HG03521 (cell line): ENCODE results near the gene IRS2.

Experiments
- ATAC-seq: cut with Tn5 transposase; IDR thresholded peaks from one replicate; pipeline ENCODE4 v1.9.1; 2021; ENCODE audit warnings: mild to moderate bottlenecking, moderate library complexity; ENCODE audit not compliant: unreplicated experiment

Gene IRS2

DNA sequence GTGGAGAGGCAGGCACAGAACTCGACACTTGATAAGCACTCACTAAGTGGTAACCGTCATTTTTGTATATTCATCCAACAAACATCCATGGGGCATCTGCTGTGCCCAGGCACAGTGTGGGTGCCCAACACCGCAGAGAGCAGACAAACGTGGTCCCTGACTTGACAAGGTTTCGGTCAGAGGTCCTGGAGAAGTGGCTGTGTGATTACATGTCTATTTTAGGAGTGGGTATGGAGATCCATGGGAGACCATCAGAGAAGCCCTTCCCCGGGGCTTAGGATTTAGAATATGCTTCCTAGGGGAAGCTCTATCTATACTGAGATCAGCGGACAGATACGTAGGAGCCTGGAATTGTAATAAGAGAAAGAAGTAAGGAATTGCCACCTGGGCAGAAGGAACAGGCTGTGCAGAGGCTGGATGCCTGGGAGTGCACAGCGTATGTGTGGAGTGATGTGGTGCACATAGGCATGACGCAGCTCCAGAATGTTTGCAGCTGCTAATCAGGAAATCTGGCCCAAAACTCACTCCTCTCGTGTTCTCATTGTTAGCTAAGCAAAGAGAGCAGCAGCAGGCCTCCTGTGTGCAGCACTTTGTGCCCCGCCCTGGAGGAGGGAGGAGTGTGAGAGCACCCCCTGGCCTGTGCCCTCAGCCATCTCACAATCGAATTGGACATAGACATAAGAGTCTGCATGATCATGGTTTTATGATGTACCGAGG lies 23.0 kb upstream of the IRS2 start:
- no peak for ATAC-seq

DNA sequence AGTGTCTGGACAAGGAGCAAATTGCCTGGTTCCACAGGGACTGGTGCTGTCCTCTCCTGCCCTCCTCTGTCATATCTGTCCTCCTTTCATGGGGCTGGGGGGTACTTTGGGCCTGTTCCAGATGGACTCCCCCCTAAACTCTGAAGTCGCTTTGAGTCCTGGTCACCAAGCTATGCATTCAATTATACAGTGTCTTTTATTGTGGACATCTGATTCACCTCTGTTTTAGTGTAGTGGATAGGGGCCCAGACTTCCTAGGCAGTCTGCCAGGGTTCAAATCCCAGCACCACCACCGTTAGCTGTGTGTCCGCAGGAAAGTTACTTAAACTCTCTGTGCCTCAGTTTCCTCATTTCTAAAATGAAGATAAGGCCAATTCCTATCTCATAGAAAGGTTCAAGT lies 21.0 kb upstream of the IRS2 start:
- ATAC-seq, result no peak

DNA sequence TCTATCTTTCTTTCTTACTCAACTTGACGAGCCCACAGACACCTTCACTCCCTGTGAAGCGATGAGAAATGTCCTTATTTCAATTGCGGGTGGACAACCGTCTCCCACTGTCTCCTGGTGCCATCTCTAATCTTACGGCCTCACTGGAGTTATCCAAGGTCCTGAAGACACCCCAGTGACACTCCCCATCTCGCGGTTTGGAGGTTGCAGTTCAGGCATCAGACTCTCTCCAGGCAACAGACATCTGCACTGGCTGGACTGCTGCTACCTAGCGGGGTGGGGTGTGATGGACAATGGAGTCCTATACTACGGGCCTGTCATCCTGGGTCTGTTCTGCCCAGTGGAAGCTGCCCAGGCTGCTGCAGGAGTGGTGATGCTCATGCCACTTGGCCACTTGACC lies 18.3 kb upstream of the IRS2 start:
- no peak for ATAC-seq

DNA sequence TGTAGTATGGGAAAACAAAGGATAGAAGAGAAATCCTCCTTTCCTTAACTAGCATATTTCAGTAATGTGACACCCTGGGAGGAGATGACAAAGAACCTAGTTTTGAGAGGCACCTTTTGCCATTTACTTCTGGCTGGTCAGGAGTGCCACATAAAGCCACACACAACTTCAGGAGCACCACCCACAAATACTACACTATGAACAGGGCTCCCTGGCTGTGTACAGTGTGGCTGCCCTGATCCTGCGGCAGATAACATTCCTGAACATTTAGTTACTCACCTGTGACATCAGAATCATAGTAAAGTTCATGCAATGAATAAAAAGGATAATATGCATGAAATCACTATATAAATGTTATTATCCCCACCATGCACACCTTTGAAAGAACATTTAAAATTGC lies 17.4 kb upstream of the IRS2 start:
- no peak for ATAC-seq

GRCh38 chr13:109802936-109803335 lies 16.6 kb upstream of the IRS2 start:
- ATAC-seq, result no peak

DNA sequence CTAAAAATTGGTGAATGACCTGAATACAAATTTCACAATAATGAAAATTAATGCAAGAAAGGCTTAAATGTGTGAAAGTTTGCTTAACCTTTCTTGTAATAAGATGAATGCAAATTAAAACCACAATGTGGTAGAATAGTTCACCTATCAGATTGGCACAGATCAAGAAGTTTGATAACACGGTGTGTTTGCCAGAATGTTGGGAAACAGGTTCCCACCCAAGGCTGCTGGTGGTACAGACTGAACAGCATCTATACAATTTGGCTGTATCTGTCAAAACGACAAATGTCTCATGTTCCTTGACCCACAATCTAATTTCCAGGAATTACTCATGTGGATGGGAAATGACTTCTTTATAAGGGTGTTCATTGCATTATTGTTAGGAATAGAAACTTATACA lies 8.6 kb upstream of the IRS2 start:
- ATAC-seq, result no peak

- ATAC-seq, result no peak
Observed at GRCh38 chr13:109794095-109794494, 7.7 kb upstream of the IRS2 start.

DNA sequence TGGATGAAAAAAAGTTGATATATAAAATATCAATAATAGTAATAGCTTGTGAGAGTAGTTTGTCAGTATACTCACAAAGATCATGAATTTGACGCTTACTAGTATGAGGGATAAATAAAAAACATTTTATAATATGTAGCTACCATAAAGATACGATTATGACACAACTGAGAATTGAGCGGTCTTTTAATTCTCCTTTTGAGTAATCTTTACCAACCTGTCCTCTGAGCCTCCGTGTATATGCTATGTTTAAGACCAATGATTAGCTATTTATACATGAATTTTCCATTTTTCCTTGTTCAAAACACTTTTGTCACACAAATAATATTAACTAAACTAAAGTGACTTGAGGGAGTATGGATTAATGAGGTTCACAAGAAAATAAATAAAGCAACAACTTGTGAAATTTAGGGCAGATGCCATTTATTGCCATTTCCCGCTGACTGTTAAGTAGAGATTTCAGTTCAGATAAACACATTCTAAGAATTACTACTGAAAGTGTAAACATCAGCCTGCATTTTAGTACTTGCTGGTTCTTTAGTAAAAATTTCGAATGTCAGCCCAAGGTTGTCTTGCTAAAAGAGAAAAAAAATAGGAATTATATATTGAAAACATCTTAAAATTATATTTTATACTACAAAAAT lies 6.2 kb upstream of the IRS2 start:
- no peak for ATAC-seq

- ATAC-seq, result no peak
Observed at GRCh38 chr13:109790942-109791605, 4.7 kb upstream of the IRS2 start.

GRCh38 chr13:109790086-109790485 lies 3.7 kb upstream of the IRS2 start:
- no peak for ATAC-seq

GRCh38 chr13:109789262-109789661 lies 2.9 kb upstream of the IRS2 start:
- no peak for ATAC-seq

- ATAC-seq, result no peak
Observed at GRCh38 chr13:109788372-109789111, 2.2 kb upstream of the IRS2 start.

- ATAC-seq, result peak; percentile 5
Observed at GRCh38 chr13:109787135-109787954, 962 bp upstream of the IRS2 start.

- ATAC-seq, result no peak
Observed at GRCh38 chr13:109785892-109786450, 412 bp downstream of the IRS2 start.

- ATAC-seq, result no peak
Observed at GRCh38 chr13:109785141-109785891, 1.1 kb downstream of the IRS2 start.

GRCh38 chr13:109784590-109785140 lies 1.7 kb downstream of the IRS2 start:
- no peak for ATAC-seq

GRCh38 chr13:109783815-109784589 lies 2.4 kb downstream of the IRS2 start:
- no peak for ATAC-seq

- no peak for ATAC-seq
Observed at GRCh38 chr13:109783447-109783814, 3.0 kb downstream of the IRS2 start.
